GM12878 (cell line): Measurements from ENCODE around the gene FLVCR1. TPM values are rescaled to one million over a fixed set of nuclear protein-coding genes. Genes with fewer than 3 reads are reported as not detected.

Experiments
- ATAC-seq: fragments of 200-7000 bp; cut with Tn5 transposase; 3 replicates; pipeline ENCODE4 v1.9.1; 2020; ENCODE audit warnings: mild to moderate bottlenecking, moderate library complexity
- BruUV-seq: library from RNA; stranded (reverse); fragments of 400-500 nt; replicated peaks from 2 replicates; lab custom pipeline; 2021; lab: Mats Ljungman, UMichigan
- CTCF ChIA-PET: fragments of 300-600 bp; sonication (Branson Sonifier 250); formaldehyde crosslinking; extraction: SDS; loops from one replicate; lab custom pipeline; 2021; ENCODE audit warnings: inconsistent platforms; lab: Yijun Ruan, JAX
- POLR2A ChIA-PET: fragments of 350-600 bp; formaldehyde crosslinking; extraction: SDS; loops from one replicate; lab custom pipeline; 2021; ENCODE audit warnings: inconsistent platforms; lab: Charles Lee
- RAD21 ChIA-PET: fragments of 300-600 bp; sonication (Branson Sonifier 250); formaldehyde crosslinking; loops from one replicate; lab custom pipeline; 2023; ENCODE audit warnings: antibody characterized with exemption; ENCODE audit not compliant: unreplicated experiment; lab: Charles Lee
- SMC1A ChIA-PET: fragments of 300-600 bp; sonication (Branson Sonifier 250); formaldehyde crosslinking; loops from one replicate; lab custom pipeline; 2023; ENCODE audit not compliant: unreplicated experiment, uncharacterized antibody; lab: Charles Lee
- DNase-seq: peaks from one replicate; pipeline ENCODE4 v3.0.0-alpha.2; 2011; ENCODE audit warnings: low read depth, low spot score
- FAIRE-seq: peaks from 3 replicates; lab custom pipeline; 2011; peaks lifted over from hg19 to GRCh38; lab: Jason Lieb, UNC
- H2AFZ ChIP-seq: 2 replicates; pipeline ENCODE4 v1.6.0; 2011; ENCODE audit warnings: low read depth, low read length, control low read depth; ENCODE audit not compliant: control insufficient read depth
- H3K27ac ChIP-seq: 2 replicates; pipeline ENCODE4 v1.5.1; 2011; ENCODE audit warnings: control low read depth; ENCODE audit not compliant: control insufficient read depth, insufficient read depth
- H3K27me3 ChIP-seq, 2 experiments: replicated peaks in 1 of 2; 2 replicates each; pipeline versions ENCODE4 v1.6.0 to v1.6.1; 2011; ENCODE audit warnings: low read length in 1 of 2; ENCODE audit not compliant: control insufficient read depth in 2 of 2, insufficient read depth in 2 of 2
- H3K36me3 ChIP-seq, 2 experiments: 2 replicates each; pipeline ENCODE4 v1.5.1; 2011; ENCODE audit warnings: low read length in 1 of 2; ENCODE audit not compliant: control insufficient read depth in 2 of 2, insufficient read depth in 2 of 2
- H3K4me1 ChIP-seq: 2 replicates; pipeline ENCODE4 v1.6.1; 2011; ENCODE audit warnings: mild to moderate bottlenecking, low read length, moderate library complexity, mixed read lengths; ENCODE audit not compliant: control insufficient read depth, insufficient read depth
- H3K4me2 ChIP-seq: 2 replicates; pipeline ENCODE4 v1.6.0; 2011; ENCODE audit warnings: control low read depth; ENCODE audit not compliant: control insufficient read depth, insufficient read depth
- H3K4me3 ChIP-seq: fragments of 200-600 bp; sonication (generic); 2 replicates; pipeline ENCODE4 v1.5.1; 2016
- H3K79me2 ChIP-seq: 2 replicates; pipeline ENCODE4 v1.6.0; 2011; ENCODE audit warnings: low read length; ENCODE audit not compliant: control insufficient read depth, insufficient read depth
- H3K9ac ChIP-seq: 2 replicates; pipeline ENCODE4 v1.8.0; 2011; ENCODE audit warnings: low read length, control low read depth, mixed read lengths; ENCODE audit not compliant: control insufficient read depth, insufficient read depth
- H3K9me3 ChIP-seq: replicated peaks from 3 replicates; pipeline ENCODE4 v1.5.1; 2011; ENCODE audit warnings: mild to moderate bottlenecking, low read length; ENCODE audit not compliant: control insufficient read depth, insufficient read depth
- H4K20me1 ChIP-seq: 2 replicates; pipeline ENCODE4 v1.6.0; 2011; ENCODE audit not compliant: control insufficient read depth, insufficient read depth
- CHD1 ChIP-seq: IDR thresholded peaks from 2 replicates; pipeline ENCODE4 v1.6.1; 2012; ENCODE audit warnings: low read depth, low read length, improper control_type of control experiment
- FOXM1 ChIP-seq: IDR thresholded peaks from 2 replicates; pipeline ENCODE4 v1.6.1; 2012; ENCODE audit warnings: low read depth, mild to moderate bottlenecking, inconsistent platforms, low read length, moderate library complexity
- HDGF ChIP-seq: fragments of 450-650 bp; IDR thresholded peaks from 2 replicates; pipeline ENCODE4 v1.6.1; 2016; ENCODE audit warnings: antibody characterized with exemption
- JUNB ChIP-seq: IDR thresholded peaks from 2 replicates; pipeline ENCODE4 v1.6.1; 2016; ENCODE audit warnings: antibody characterized with exemption, mild to moderate bottlenecking
- NKRF ChIP-seq: fragments of 450-650 bp; conservative IDR thresholded peaks from 2 replicates; pipeline ENCODE4 v1.6.1; 2017; ENCODE audit warnings: mild to moderate bottlenecking, moderate library complexity
- SKIL ChIP-seq: fragments of 450-650 bp; IDR thresholded peaks from 2 replicates; pipeline ENCODE4 v1.6.1; 2017; ENCODE audit warnings: mild to moderate bottlenecking, low read depth, inconsistent platforms; ENCODE audit not compliant: poor library complexity, severe bottlenecking
- TCF3 ChIP-seq: IDR thresholded peaks from 2 replicates; pipeline ENCODE4 v1.6.1; 2012; ENCODE audit warnings: low read depth, mild to moderate bottlenecking, low read length, borderline replicate concordance; ENCODE audit not compliant: insufficient read depth
- ZBED1 ChIP-seq: IDR thresholded peaks from 2 replicates; pipeline ENCODE4 v1.6.1; 2016; ENCODE audit warnings: borderline replicate concordance
- ZNF207 ChIP-seq: fragments of 450-650 bp; IDR thresholded peaks from 2 replicates; pipeline ENCODE4 v1.6.1; 2014; ENCODE audit warnings: antibody characterized with exemption, mild to moderate bottlenecking, borderline replicate concordance
- ZSCAN29 ChIP-seq: fragments of 450-650 bp; IDR thresholded peaks from 2 replicates; pipeline ENCODE4 v1.6.1; 2017; ENCODE audit warnings: mild to moderate bottlenecking, moderate library complexity
- WGBS: methylation state at CpG from one replicate; pipeline ENCODE4 v1.1.6; 2016; ENCODE audit warnings: low lambda C conversion rate; ENCODE audit not compliant: insufficient replicate concordance, insufficient coverage; ENCODE audit errors: missing lambda C conversion rate; 5-methylcytosine and 5-hydroxymethylcytosine counted together
- in situ Hi-C: fragments of 300-500 bp; cut with MboI; formaldehyde crosslinking; loops from 9 replicates; pipeline ENCODE4 v1.14.3; 2018; ENCODE audit warnings: mixed read lengths
- intact Hi-C: fragments of 100-400 bp; cut with micrococcal nuclease; formaldehyde crosslinking; loops from one replicate; pipeline ENCODE4 v1.14.2; 2022; ENCODE audit not compliant: unreplicated experiment
- polyA plus RNA-seq, 11 experiments: library from polyadenylated mRNA; depleted of rRNA in 4 of 11; unstranded in 6 of 11; stranded (reverse) in 5 of 11; fragments of >200 nt; fragmentation: Nextera tagmentation in 4 of 11; fragmentation: Illumina TruSeq in 1 of 11; extraction: Ambion mirVana in 4 of 11; extraction: Trizol in 1 of 11; gene quantifications; 1 replicate in 1 of 11; 2 replicates in 10 of 11; pipeline versions ENCODE4 v1.2.1 to v1.2.3, GENCODE V29; 2011 to 2016; ENCODE audit warnings: inconsistent platforms in 2 of 11, missing spikeins in 2 of 11, low read depth in 1 of 11
- total RNA-seq, 4 experiments: library from RNA; depleted of rRNA in 3 of 4; stranded (reverse); fragments of >200 nt in 3 of 4; fragmentation: Illumina TruSeq in 1 of 4; extraction: Trizol in 1 of 4; gene quantifications; 2 replicates each; pipeline versions ENCODE4 v1.2.1 to v1.2.3, GENCODE V29; 2013 to 2021
- TF ChIP-seq, protein P1 (sequence below): IDR thresholded peaks from 2 replicates; pipeline ENCODE4 v1.6.1; 2012; ENCODE audit warnings: improper control_type of control experiment, low read depth, low read length; ENCODE audit not compliant: insufficient replicate concordance

FLVCR1 gene
- total and polyA plus RNA-seq, 10 of the 15 experiments (the other 5 are each of a cell fraction or from before 2014, with no cell fraction given) = 7.1 to 25.2 (median 17.6) TPM

DNA sequence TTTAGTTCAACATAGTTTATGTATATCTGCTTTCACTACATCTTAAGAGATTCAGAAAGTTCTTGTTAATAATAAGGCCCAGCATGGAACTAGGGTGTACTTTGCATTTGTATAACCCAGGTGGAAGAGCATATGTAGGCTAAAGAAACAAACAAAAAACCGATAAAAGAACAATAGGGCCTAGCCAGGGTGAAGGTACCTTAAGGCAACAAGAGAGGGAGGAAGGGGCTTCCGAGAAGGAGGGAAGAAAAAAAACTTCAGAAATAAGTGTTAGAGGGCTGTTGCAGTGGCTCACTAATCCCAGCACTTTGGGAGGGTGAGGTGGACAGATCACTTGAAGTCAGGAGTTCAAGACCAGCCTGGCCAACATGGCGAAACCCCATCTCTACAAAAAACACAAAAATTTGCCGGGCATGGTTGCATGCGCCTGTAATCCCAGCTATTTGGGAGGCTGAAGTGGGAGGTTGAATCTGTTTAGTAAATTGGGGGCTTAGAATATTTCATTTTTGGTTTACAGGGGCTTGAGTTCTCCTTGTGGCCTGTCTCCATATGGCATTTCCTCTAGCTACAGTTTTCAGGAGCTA, 5.9 kb upstream of the FLVCR1 start (continued):
- TF ChIP-seq SKIL (no peak), CHD1 (no peak), ZNF207 (no peak), HDGF (no peak)

GRCh38 chr1:212853658-212854057, 4.4 kb upstream of the FLVCR1 start:
- intact Hi-C loops (no loop called here), in situ Hi-C loops (no loop called here)
- Histone ChIP-seq H2AFZ (no peak overlapping the region), H3K36me3 (no peaks in the 10 kb centered on the region), H3K9me3 (no peaks in the 10 kb centered on the region), H4K20me1 (no peaks in the 10 kb centered on the region), H3K4me1 (peaks cover 6% of the 10 kb centered on the region), H3K27ac (no peak overlapping the region), H3K27me3 (no peaks in the 10 kb centered on the region), H3K4me2 (no peak overlapping the region), H3K9ac (no peak overlapping the region), H3K79me2 (peaks cover 20% of the 10 kb centered on the region), H3K4me3 (no peak overlapping the region)
- FAIRE-seq (no peak), ATAC-seq (no peak), DNase-seq (no peak)
- ChIA-PET CTCF (interaction anchor here (1.0 kb wide), 1 partner anchor 141 kb away, joined by 3 read pairs; no protein-coding TSS in a partner anchor), RAD21 (no interaction called here), POLR2A (interaction anchor here (0.6 to 1.0 kb wide), 3 partner anchors 10 to 20 kb away, joined by 3 to 4 read pairs (median 3); no protein-coding TSS in a partner anchor), SMC1A (interaction anchor here (0.8 kb wide), 1 partner anchor 15 kb away, joined by 3 read pairs; no protein-coding TSS in a partner anchor)
- no TSS peak for BruUV-seq
- over 99% methylated on average over 5 of the region's 5 CpGs for WGBS
- TF ChIP-seq ZBED1 (no peak), ZSCAN29 (no peak), NKRF (no peak), FOXM1 (no peak), TCF3 (no peak), JUNB (no peak)
- TF ChIP-seq, protein P1, sequence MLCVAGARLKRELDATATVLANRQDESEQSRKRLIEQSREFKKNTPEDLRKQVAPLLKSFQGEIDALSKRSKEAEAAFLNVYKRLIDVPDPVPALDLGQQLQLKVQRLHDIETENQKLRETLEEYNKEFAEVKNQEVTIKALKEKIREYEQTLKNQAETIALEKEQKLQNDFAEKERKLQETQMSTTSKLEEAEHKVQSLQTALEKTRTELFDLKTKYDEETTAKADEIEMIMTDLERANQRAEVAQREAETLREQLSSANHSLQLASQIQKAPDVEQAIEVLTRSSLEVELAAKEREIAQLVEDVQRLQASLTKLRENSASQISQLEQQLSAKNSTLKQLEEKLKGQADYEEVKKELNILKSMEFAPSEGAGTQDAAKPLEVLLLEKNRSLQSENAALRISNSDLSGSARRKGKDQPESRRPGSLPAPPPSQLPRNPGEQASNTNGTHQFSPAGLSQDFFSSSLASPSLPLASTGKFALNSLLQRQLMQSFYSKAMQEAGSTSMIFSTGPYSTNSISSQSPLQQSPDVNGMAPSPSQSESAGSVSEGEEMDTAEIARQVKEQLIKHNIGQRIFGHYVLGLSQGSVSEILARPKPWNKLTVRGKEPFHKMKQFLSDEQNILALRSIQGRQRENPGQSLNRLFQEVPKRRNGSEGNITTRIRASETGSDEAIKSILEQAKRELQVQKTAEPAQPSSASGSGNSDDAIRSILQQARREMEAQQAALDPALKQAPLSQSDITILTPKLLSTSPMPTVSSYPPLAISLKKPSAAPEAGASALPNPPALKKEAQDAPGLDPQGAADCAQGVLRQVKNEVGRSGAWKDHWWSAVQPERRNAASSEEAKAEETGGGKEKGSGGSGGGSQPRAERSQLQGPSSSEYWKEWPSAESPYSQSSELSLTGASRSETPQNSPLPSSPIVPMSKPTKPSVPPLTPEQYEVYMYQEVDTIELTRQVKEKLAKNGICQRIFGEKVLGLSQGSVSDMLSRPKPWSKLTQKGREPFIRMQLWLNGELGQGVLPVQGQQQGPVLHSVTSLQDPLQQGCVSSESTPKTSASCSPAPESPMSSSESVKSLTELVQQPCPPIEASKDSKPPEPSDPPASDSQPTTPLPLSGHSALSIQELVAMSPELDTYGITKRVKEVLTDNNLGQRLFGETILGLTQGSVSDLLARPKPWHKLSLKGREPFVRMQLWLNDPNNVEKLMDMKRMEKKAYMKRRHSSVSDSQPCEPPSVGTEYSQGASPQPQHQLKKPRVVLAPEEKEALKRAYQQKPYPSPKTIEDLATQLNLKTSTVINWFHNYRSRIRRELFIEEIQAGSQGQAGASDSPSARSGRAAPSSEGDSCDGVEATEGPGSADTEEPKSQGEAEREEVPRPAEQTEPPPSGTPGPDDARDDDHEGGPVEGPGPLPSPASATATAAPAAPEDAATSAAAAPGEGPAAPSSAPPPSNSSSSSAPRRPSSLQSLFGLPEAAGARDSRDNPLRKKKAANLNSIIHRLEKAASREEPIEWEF = no peak
